ENCODE data around the gene AMPD1. TPM values are rescaled to one million over a fixed set of nuclear protein-coding genes. Genes with fewer than 3 reads are reported as not detected.

AMPD1 gene
- total and polyA plus RNA-seq, 2 of the 13 experiments (the other 11 are each of a cell fraction or from before 2014, with no cell fraction given) = not detected

GRCh38 chr1:114725230-114725629 lies 29.9 kb upstream of the AMPD1 start (continued):
- TF ChIP-seq, protein P1, sequence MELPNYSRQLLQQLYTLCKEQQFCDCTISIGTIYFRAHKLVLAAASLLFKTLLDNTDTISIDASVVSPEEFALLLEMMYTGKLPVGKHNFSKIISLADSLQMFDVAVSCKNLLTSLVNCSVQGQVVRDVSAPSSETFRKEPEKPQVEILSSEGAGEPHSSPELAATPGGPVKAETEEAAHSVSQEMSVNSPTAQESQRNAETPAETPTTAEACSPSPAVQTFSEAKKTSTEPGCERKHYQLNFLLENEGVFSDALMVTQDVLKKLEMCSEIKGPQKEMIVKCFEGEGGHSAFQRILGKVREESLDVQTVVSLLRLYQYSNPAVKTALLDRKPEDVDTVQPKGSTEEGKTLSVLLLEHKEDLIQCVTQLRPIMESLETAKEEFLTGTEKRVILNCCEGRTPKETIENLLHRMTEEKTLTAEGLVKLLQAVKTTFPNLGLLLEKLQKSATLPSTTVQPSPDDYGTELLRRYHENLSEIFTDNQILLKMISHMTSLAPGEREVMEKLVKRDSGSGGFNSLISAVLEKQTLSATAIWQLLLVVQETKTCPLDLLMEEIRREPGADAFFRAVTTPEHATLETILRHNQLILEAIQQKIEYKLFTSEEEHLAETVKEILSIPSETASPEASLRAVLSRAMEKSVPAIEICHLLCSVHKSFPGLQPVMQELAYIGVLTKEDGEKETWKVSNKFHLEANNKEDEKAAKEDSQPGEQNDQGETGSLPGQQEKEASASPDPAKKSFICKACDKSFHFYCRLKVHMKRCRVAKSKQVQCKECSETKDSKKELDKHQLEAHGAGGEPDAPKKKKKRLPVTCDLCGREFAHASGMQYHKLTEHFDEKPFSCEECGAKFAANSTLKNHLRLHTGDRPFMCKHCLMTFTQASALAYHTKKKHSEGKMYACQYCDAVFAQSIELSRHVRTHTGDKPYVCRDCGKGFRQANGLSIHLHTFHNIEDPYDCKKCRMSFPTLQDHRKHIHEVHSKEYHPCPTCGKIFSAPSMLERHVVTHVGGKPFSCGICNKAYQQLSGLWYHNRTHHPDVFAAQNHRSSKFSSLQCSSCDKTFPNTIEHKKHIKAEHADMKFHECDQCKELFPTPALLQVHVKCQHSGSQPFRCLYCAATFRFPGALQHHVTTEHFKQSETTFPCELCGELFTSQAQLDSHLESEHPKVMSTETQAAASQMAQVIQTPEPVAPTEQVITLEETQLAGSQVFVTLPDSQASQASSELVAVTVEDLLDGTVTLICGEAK (IDR thresholded peaks at IDR 0.05) = no peak
- TF ChIP-seq, protein P1 (CRISPR knock-in tag; IDR thresholded peaks at IDR 0.05) = no peak
- TF ChIP-seq ZNF260 (CRISPR knock-in tag; IDR thresholded peaks at IDR 0.05; ENCODE audit: borderline replicate concordance, low read depth) (no peak), HNF4G (IDR thresholded peaks at IDR 0.05; ENCODE audit: borderline replicate concordance, low read depth, low read length) (no peak), HNF4G (CRISPR knock-in tag; IDR thresholded peaks at IDR 0.05; ENCODE audit: borderline replicate concordance, low read depth) (no peak)
